Tibial nerve (tissue), 4 donors: ENCODE data around the gene RTL3.
"Not testable (repeated sequence)": the region's sequence is repeated elsewhere in the genome, so short reads cannot be mapped to it uniquely, and the experiment has no call there.

ENCODE experiments used
- CTCF ChIP-seq, 5 experiments: fragments of 200-600 bp in 3 of 5; fragments of 450-650 bp in 2 of 5; sonication (generic) in 3 of 5; IDR thresholded peaks; one replicate each; pipeline ENCODE4 v1.5.1; 2016 to 2019; ENCODE audit warnings: antibody characterized with exemption in 5 of 5, mild to moderate bottlenecking in 3 of 5, moderate library complexity in 2 of 5
- EP300 ChIP-seq, 2 donors: sonication (generic); formaldehyde crosslinking; IDR thresholded peaks; one replicate each; pipeline ENCODE4 v1.6.1; 2017; ENCODE audit warnings: antibody characterized with exemption in 2 of 2, mild to moderate bottlenecking in 1 of 2
- POLR2A ChIP-seq, 2 donors: fragments of 450-650 bp; IDR thresholded peaks; one replicate each; pipeline ENCODE4 v1.6.1; 2017; ENCODE audit warnings: antibody characterized with exemption in 2 of 2, mild to moderate bottlenecking in 2 of 2, moderate library complexity in 2 of 2

DNA sequence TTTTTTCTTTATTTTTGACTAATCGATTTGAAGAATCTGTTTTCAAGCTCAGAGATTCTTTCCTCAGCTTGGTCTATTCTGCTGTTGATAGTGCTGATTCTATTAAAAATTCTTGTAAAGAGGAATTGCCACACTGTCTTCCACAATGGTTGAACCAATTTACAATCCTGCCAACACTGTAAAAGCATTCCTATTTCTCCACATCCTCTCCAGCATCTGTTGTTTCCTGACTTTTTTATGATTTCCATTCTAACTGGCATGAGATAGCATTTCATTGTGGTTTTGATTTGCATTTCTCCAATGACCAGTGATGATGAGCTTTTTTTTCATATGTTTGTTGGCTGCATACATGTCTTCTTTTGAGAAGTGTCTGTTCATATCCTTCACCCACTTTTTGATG, 23.0 kb downstream of the RTL3 start:
- TF ChIP-seq CTCF, POLR2A, EP300 (IDR thresholded peaks at IDR 0.05): not testable (repeated sequence)
